HepG2 (cell line): ENCODE measurements around the gene SPECC1L. TPM values are rescaled to one million over a fixed set of nuclear protein-coding genes. Genes with fewer than 3 reads are reported as not detected.

Experiments
- ATAC-seq: fragments of 200-7000 bp; cut with Tn5 transposase; 3 replicates; pipeline ENCODE4 v1.9.1; 2020; ENCODE audit warnings: mild to moderate bottlenecking, moderate library complexity
- BruUV-seq: library from RNA; stranded (reverse); fragments of 400-500 nt; replicated peaks from 2 replicates; lab custom pipeline; 2021; lab: Mats Ljungman, UMichigan
- CTCF ChIA-PET: fragments of 300-600 bp; formaldehyde crosslinking; extraction: SDS; loops from one replicate; lab custom pipeline; 2021; ENCODE audit warnings: low total read pairs, inconsistent platforms, low intra/inter-chr PET ratio; lab: Yijun Ruan, JAX
- POLR2A ChIA-PET: fragments of 350-600 bp; sonication (Branson Sonifier 250); formaldehyde crosslinking; loops from one replicate; lab custom pipeline; 2020; ENCODE audit warnings: antibody characterized with exemption, inconsistent platforms; lab: Yijun Ruan, JAX
- DNase-seq: peaks from one replicate; pipeline ENCODE4 v3.0.0-alpha.2; 2015; ENCODE audit warnings: low spot score
- FAIRE-seq: peaks from 3 replicates; lab custom pipeline; 2011; peaks lifted over from hg19 to GRCh38; lab: Jason Lieb, UNC
- H2AFZ ChIP-seq: one replicate; pipeline ENCODE4 v1.6.1; 2011; ENCODE audit warnings: low read length, inconsistent platforms
- H3K27ac ChIP-seq: fragments of 300-600 bp; 3 replicates; pipeline ENCODE4 v1.8.0; 2011; ENCODE audit warnings: mixed run types, mild to moderate bottlenecking, mixed read lengths, low read length, inconsistent platforms; ENCODE audit not compliant: insufficient read depth; ENCODE audit errors: extremely low read length
- H3K27me3 ChIP-seq, 2 experiments: fragments of 200-600 bp in 1 of 2; 2 replicates in 1 of 2; 3 replicates in 1 of 2; pipeline versions ENCODE4 v1.6.0 to v1.8.0; 2011; ENCODE audit warnings: low read length in 2 of 2, mild to moderate bottlenecking in 2 of 2, moderate library complexity in 2 of 2, inconsistent platforms in 1 of 2; ENCODE audit not compliant: insufficient read depth in 2 of 2, control insufficient read depth in 1 of 2
- H3K36me3 ChIP-seq, 2 experiments: fragments of 200-600 bp in 1 of 2; replicated peaks in 1 of 2; 2 replicates in 1 of 2; 3 replicates in 1 of 2; pipeline versions ENCODE4 v1.5.1 to v1.8.0; 2011; ENCODE audit warnings: low read length in 2 of 2, inconsistent platforms in 1 of 2; ENCODE audit not compliant: insufficient read depth in 2 of 2, control insufficient read depth in 1 of 2
- H3K4me1 ChIP-seq: 2 replicates; pipeline ENCODE4 v1.5.1; 2012; ENCODE audit warnings: low read length, inconsistent platforms; ENCODE audit not compliant: insufficient read depth
- H3K4me2 ChIP-seq: 2 replicates; pipeline ENCODE4 v1.6.0; 2011; ENCODE audit warnings: low read depth, low read length, inconsistent platforms
- H3K4me3 ChIP-seq, 3 experiments: fragments of 200-600 bp in 1 of 3; sonication (generic), shearing (Covaris generic) in 1 of 3; replicated peaks in 1 of 3; 2 replicates each; pipeline ENCODE4 v1.5.1; 2011 to 2016; ENCODE audit warnings: low read length in 3 of 3, inconsistent platforms in 2 of 3, low read depth in 2 of 3, mild to moderate bottlenecking in 2 of 3, control low read depth in 1 of 3, mixed read lengths in 1 of 3; ENCODE audit not compliant: insufficient read depth in 1 of 3
- H3K79me2 ChIP-seq: one replicate; pipeline ENCODE4 v1.6.1; 2011; ENCODE audit warnings: low read length, inconsistent platforms; ENCODE audit not compliant: insufficient read depth
- H3K9ac ChIP-seq: 2 replicates; pipeline ENCODE4 v1.6.0; 2011; ENCODE audit warnings: mild to moderate bottlenecking, low read depth, low read length, inconsistent platforms; ENCODE audit not compliant: insufficient read depth
- H3K9me3 ChIP-seq: 2 replicates; pipeline ENCODE4 v1.5.1; 2012; ENCODE audit warnings: mild to moderate bottlenecking, low read length
- H4K20me1 ChIP-seq: 2 replicates; pipeline ENCODE4 v1.6.0; 2011; ENCODE audit warnings: inconsistent platforms, mild to moderate bottlenecking, low read length, moderate library complexity; ENCODE audit not compliant: insufficient read depth
- MLLT10 ChIP-seq: sonication (generic); formaldehyde crosslinking; IDR thresholded peaks from 2 replicates; pipeline ENCODE4 v1.4.0; 2020; ENCODE audit warnings: missing genetic modification reagents
- PATZ1 ChIP-seq: sonication (generic); formaldehyde crosslinking; IDR thresholded peaks from 2 replicates; pipeline ENCODE4 v1.4.0; 2020; ENCODE audit warnings: missing genetic modification reagents
- SP5 ChIP-seq: IDR thresholded peaks from 2 replicates; pipeline ENCODE4 v1.6.1; 2016; ENCODE audit warnings: low read depth, borderline replicate concordance
- ZKSCAN8 ChIP-seq: IDR thresholded peaks from 2 replicates; pipeline ENCODE4 v1.6.1; 2016; ENCODE audit warnings: borderline replicate concordance, missing genetic modification reagents, missing compliant biosample characterization
- WGBS: methylation state at CpG from one replicate; pipeline ENCODE4 v1.1.6; 2017; ENCODE audit warnings: low lambda C conversion rate; 5-methylcytosine and 5-hydroxymethylcytosine counted together
- in situ Hi-C: cut with HindIII; loops from 2 replicates; pipeline ENCODE4 v1.10.0; 2017; ENCODE audit warnings: low pct_unique_long_range_greater_than_20kb; ENCODE audit not compliant: extremely low pct_ligation_motif_present
- intact Hi-C: fragments of 100-400 bp; cut with micrococcal nuclease; formaldehyde crosslinking; loops from one replicate; pipeline ENCODE4 v1.10.0; 2022; ENCODE audit not compliant: unreplicated experiment
- polyA plus RNA-seq, 8 experiments: library from polyadenylated mRNA; depleted of rRNA in 3 of 8; stranded (reverse) in 7 of 8; unstranded in 1 of 8; fragments of >200 nt; fragmentation: Illumina TruSeq in 4 of 8; extraction: Trizol in 4 of 8; gene quantifications; 2 replicates each; pipeline versions ENCODE4 v1.2.1 to v1.2.3, GENCODE V29; 2011 to 2016; ENCODE audit warnings: low read depth in 4 of 8, missing spikeins in 1 of 8, mixed read lengths in 1 of 8; ENCODE audit not compliant: insufficient read depth in 1 of 8
- total RNA-seq, 5 experiments: library from RNA; depleted of rRNA; stranded (reverse); fragments of >200 nt; fragmentation: Illumina TruSeq; extraction: Trizol; gene quantifications; 2 replicates each; pipeline ENCODE4 v1.2.3, GENCODE V29; 2016; ENCODE audit warnings: low read depth in 1 of 5
- TF ChIP-seq, protein P1 (sequence below): sonication (generic); formaldehyde crosslinking; IDR thresholded peaks from 2 replicates; pipeline ENCODE4 v1.5.0; 2020; ENCODE audit warnings: missing genetic modification reagents, mild to moderate bottlenecking, borderline replicate concordance
- TF ChIP-seq, protein P2 (sequence below): sonication (generic); formaldehyde crosslinking; IDR thresholded peaks from 2 replicates; pipeline ENCODE4 v1.5.0; 2020; ENCODE audit warnings: missing genetic modification reagents

Gene SPECC1L
- total and polyA plus RNA-seq, 2 of the 13 experiments (the other 11 are each of a cell fraction or from before 2014, with no cell fraction given) = 14.1 to 30.3 TPM

DNA sequence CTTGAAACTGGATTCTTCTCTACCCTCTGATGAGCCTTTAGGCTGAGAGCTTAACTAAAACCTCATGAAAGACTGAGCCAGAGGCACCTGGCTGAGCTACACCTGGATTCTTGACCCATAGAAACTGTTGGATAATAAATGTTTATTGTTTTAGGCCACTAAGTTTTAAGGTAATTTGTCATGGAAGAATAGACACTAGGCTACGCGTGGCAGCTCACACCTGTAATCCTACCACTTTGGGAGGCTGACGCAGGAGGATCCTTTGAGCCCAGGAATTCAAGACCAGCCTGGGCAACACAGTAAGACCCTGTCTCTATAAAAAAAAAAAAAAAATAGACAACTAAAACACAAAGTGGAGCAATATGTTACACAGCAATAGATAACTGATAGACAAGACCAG lies 195.3 kb downstream of the SPECC1L start (continued):
- no peak for TF ChIP-seq SP5
- TF ChIP-seq, protein P1, sequence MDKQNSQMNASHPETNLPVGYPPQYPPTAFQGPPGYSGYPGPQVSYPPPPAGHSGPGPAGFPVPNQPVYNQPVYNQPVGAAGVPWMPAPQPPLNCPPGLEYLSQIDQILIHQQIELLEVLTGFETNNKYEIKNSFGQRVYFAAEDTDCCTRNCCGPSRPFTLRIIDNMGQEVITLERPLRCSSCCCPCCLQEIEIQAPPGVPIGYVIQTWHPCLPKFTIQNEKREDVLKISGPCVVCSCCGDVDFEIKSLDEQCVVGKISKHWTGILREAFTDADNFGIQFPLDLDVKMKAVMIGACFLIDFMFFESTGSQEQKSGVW (CRISPR knock-in tag) = no peak
- TF ChIP-seq, protein P2, sequence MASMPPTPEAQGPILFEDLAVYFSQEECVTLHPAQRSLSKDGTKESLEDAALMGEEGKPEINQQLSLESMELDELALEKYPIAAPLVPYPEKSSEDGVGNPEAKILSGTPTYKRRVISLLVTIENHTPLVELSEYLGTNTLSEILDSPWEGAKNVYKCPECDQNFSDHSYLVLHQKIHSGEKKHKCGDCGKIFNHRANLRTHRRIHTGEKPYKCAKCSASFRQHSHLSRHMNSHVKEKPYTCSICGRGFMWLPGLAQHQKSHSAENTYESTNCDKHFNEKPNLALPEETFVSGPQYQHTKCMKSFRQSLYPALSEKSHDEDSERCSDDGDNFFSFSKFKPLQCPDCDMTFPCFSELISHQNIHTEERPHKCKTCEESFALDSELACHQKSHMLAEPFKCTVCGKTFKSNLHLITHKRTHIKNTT (CRISPR knock-in tag) = no peak

DNA sequence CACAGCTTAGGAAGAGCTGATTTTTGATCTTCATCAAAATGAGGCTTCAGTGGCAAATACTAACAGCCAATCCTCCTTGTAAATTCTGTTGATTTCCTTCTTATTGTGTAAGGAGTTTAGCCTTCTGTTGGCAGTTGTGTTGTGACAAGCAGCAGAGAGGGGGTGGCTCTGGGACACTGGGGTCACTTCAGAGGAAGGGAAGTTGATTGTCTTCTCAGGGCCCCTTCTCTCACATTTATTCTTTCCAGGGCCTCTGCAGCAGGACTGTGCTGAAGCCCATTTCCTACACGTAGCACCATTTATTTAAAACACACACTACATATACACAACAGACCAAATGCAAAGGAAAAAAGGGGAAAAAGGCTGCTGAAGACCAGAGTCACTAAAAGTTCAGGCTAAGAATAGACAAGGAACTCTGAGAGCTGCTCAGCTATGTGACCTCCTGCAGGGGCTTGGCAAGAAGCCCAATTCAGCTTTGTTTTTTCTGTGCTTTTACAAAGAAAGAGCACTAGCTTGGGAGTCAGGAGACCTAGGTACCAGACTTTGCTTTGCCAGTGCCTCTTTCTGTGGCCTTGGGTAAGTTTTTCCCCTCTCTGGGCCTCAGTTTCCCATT lies 196.2 kb downstream of the SPECC1L start:
- in situ Hi-C loops (no loop called here), intact Hi-C loops (loop anchor here (1.0 kb wide), 1 partner anchor 30 kb away; no protein-coding TSS in a partner anchor)
- no peaks in the 10 kb centered on the region for H3K9me3 ChIP-seq
- H3K4me1 ChIP-seq = peaks cover 20% of the 10 kb centered on the region
- CTCF ChIA-PET = no interaction called here
- no peak overlapping the region for H2AFZ ChIP-seq
- WGBS = 12% methylated on average over 1 of the region's 1 CpG
- TF ChIP-seq MLLT10 (no peak), ZKSCAN8 (no peak), PATZ1 (CRISPR knock-in tag) (no peak)
- TF ChIP-seq, all 625 proteins: peak for 0
- H3K79me2 ChIP-seq = no peaks in the 10 kb centered on the region
- no peak for ATAC-seq
- H3K4me3 ChIP-seq = no peak overlapping the region
- no peaks in the 10 kb centered on the region for H3K36me3 ChIP-seq
- DNase-seq = no peak
- FAIRE-seq = no peak
- no peaks in the 10 kb centered on the region for H4K20me1 ChIP-seq
- H3K27ac ChIP-seq = no peak overlapping the region
- no peak overlapping the region for H3K4me2 ChIP-seq
- H3K9ac ChIP-seq = no peak overlapping the region
- POLR2A ChIA-PET = no interaction called here
- BruUV-seq = no TSS peak
- no peaks in the 10 kb centered on the region for H3K27me3 ChIP-seq
